Astrocyte (in vitro differentiated cells and primary cell): Measurements from ENCODE around the gene ST6GALNAC5.

Source experiments
- CTCF ChIP-seq: IDR thresholded peaks from 2 replicates; pipeline ENCODE4 v1.5.1; 2011; ENCODE audit warnings: low read depth, mild to moderate bottlenecking, inconsistent platforms, low read length, moderate library complexity; ENCODE audit not compliant: insufficient read depth
- EZH2 ChIP-seq: IDR thresholded peaks from 2 replicates; pipeline ENCODE4 v1.6.1; 2012; ENCODE audit warnings: mild to moderate bottlenecking, low read length, inconsistent platforms; ENCODE audit not compliant: insufficient read depth

- no peak for TF ChIP-seq EZH2
- no peak for TF ChIP-seq CTCF
Observed at GRCh38 chr1:76940571-76941335, 73.5 kb downstream of the ST6GALNAC5 start.
